Adipose tissue (tissue), 3 donors: ENCODE results near the gene FAM186B. TPM values are rescaled to one million over a fixed set of nuclear protein-coding genes. Genes with fewer than 3 reads are reported as not detected.

Source experiments
- H3K27ac ChIP-seq: one replicate; pipeline ENCODE4 v1.5.1; 2013; ENCODE audit warnings: low read depth, low read length
- WGBS, 3 donors: extraction: QIAGEN DNeasy Blood & Tissue Kit; methylation state at CpG; one replicate each; pipeline ENCODE4 v1.1.7; 2013; 5-methylcytosine and 5-hydroxymethylcytosine counted together
- polyA plus RNA-seq, 3 donors: library from polyadenylated mRNA; stranded (reverse); fragments of 200-250 nt; gene quantifications; one replicate each; pipeline ENCODE4 v1.2.3, GENCODE V29; 2013
- donor health status: healthy with polysubstance abuse.
- donor health status: Bipolar disorder and iron deficiency.
- donor health status: healthy.

The FAM186B gene
- polyA plus RNA-seq, 3 donors = 0.25 to 1.7 (median 0.67) TPM

DNA sequence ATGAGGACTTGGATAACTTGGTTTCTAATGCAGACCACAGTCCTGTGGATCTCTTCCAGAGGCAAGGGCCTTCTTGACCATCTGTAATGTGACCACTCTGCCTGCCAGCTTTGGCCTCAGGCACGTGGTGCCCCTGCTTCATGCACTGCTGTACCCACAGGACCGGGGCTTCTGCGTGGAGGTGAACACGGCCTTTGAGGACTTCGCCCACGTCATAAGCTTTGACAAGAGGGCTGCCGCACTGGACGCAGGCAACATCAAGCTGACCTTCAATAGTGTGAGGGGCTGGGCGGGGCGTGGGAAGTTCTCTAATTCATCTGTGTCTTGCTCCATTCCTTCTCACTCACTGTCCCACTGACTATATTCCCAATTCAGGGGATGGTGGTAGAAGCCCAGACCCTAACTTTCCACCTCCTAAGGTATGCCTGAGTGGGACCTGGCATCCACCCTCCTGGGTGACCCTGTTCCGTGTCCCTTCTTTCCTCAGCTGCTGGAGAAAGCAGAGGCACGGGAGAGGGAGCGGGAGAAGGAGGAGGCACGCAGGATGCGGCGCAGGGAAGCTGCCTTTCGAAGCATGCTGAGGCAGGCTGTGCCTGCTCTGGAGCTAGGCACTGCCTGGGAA, 36.4 kb upstream of the FAM186B start:
- 92% methylated on average over 16 to 17 of the region's 17 CpGs for WGBS, 3 donors
- no peak overlapping the region for H3K27ac ChIP-seq

DNA sequence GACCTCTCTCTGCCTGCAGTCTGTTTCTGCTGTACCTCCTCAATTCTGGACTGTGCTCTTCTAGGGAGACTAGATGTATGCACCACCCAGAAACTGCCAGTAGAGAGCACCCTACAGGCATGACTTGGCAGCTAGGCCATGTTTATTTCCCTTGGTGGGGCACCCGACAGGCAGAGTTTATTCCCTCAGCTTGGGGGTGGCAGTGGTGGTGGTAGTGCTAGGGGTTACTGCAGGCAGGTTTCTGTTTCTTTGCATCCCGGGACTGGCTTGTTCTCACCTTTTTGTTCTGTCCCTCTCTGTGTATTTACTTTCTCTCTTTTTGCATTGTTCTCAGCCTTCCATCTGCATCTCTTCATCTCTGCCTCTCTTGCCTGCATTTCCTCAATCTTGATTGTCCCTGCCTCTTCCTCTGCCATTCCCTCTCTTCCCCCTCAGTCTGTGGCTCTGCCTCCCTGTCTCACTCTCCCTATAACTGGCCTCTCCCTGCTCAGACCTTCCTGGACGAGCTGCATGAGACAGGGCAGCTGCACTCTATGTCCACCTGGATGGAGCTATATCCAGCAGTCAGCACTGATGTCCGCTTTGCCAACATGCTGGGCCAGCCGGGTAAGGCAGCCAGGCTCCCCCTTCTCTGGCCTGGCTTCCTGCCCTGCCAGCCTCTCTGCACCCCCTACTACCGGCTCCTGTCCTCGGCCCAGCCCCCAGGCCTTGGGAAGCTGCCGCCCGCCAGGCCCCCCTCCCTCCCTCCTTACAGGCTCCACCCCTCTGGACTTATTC, 31.7 kb upstream of the FAM186B start:
- WGBS, 3 donors = 23 to 43% (median 28%) methylated on average over 9 of the region's 9 CpGs
- H3K27ac ChIP-seq = no peak overlapping the region

DNA sequence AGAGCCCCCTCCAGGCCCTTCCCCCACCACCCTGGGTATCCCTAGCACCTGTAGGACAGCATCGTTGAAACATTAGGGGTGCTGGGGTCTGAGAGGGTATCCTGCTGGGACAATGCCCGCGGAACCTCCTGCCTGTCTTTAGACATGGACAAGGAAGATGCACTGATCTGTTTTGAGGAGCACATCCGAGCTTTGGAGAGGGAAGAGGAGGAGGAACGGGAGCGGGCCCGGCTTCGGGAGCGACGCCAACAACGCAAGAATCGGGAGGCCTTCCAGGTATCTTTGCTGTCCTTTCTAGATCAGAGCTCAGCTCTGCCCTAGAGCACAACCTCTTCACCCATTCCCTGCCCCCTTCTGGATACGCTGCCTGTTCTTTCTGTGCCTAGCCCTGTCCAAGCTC, 31.1 kb upstream of the FAM186B start:
- no peak overlapping the region for H3K27ac ChIP-seq

DNA sequence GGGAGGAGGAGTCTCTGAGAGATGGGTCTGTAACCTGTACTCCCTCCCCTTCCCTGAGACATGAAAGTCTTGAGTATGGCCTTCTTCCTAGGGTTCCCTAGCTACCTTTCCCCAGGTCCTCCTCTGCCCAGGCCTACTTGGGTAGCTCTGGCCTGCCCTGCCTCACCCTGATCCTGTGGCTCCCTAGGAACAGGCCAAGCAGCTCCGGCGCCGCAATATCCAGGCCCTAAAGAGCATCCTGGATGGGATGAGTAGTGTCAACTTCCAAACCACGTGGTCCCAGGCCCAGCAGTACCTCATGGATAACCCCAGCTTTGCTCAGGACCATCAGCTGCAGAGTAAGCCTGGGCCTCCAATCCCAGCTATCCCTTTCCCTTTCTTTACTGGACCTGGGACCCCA, 30.2 kb upstream of the FAM186B start:
- WGBS, 3 donors = 92 to 95% (median 92%) methylated on average over 4 of the region's 4 CpGs
- H3K27ac ChIP-seq = no peak overlapping the region

More for the DNA sequence above, 31.1 kb upstream of the FAM186B start:
- WGBS, 3 donors = 56 to 74% (median 67%) methylated on average over 13 of the region's 13 CpGs

DNA sequence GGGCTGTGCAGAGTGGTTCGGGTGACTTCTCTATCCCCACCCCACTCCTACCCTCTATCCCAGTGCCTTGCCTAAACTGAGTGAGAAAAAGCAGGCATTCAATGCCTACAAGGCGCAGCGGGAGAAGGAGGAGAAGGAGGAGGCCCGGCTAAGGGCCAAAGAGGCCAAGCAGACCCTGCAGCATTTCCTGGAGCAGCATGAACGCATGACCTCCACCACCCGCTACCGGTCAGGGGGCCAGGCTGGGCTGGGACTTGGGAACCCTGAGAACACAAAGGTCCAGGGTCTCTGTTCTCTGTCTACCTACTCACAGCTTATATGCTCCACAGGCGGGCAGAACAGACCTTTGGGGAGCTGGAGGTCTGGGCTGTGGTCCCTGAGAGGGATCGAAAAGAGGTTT, 29.6 kb upstream of the FAM186B start:
- WGBS, 3 donors = 83 to 87% (median 83%) methylated on average over 7 to 9 of the region's 9 CpGs
- H3K27ac ChIP-seq = no peak overlapping the region

DNA sequence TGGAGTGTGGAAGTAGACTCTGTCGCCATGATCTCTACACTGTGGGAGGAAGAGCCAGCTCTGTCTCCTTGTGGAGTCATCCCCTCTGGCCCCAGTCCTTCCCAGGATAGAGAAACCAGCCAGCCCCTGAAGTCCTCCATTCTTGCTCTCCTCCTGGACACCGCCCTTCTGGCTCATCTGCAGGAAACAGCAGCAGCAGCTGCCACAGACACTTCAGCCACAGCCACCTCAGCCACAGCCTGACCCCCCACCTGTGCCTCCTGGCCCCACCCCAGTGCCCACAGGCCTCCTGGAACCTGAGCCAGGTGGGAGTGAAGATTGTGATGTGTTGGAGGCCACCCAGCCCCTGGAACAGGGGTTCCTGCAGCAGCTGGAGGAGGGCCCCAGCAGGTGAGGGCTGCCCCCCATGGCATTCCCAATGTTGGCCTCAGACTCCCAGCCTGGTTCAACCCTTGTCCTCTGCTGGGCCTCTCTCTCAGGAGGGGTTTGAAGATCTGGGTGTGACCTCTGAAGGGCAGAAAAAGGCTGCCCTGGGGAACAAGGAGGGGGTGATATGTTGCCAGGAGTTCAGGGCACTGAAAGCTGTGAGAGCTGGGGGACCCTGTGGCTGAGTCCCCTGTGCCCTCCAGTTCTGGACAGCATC, 28.4 kb upstream of the FAM186B start:
- H3K27ac ChIP-seq = no peak overlapping the region
- 87 to 100% (median 92%) methylated on average over 2 of the region's 2 CpGs for WGBS, 3 donors

DNA sequence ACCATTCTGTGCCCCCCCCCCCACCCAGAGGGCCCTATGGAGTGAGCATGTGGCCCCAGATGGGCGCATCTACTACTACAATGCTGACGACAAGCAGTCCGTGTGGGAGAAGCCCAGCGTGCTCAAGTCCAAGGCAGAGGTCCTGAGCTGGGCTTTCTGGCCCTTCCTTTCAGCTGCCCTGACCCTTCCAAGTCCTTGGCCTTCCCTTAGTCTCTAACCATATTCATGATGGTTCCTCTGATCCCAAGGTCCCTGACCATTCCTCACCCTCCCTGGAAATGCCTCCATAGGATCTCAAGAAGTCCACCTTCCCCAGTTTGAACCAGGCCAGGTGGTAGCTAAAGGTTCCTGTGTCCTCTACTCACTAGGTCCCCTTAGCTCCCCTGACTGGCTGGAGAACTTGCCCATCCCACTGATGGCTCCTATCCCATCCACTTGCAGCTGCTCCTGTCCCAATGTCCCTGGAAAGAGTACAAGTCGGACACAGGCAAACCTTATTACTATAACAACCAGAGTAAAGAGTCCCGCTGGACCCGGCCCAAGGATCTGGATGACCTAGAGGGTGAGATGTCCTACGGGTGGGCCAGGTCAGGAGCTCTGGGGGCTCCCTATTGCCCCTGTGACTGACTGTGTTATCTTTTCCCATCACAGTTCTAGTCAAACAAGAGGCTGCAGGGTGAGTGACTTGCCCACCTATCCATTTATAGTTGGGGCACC, 27.7 kb upstream of the FAM186B start:
- 78 to 91% (median 89%) methylated on average over 8 of the region's 8 CpGs for WGBS, 3 donors
- no peak overlapping the region for H3K27ac ChIP-seq

DNA sequence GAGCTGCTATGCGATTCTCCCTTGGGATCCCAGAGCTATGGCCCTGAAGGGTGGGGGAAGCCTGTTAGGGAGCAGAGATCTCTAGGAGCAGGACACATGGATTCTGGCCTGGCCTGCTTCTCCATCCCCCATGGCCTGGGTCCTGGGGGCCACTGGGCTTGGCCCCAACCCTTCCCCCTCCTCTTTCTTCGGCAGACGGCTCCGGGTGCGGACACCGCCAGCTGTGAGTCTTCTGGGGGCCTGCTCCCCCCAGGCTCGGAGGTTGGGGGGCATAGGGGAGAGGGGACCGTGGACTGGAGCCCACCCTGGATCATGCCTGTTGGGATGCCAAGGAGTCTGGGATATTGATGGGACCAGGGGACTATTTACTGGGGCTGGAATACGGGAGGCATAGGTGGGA, 27.0 kb upstream of the FAM186B start:
- no peak overlapping the region for H3K27ac ChIP-seq
- WGBS, 3 donors = 92 to 95% (median 93%) methylated on average over 6 to 9 of the region's 9 CpGs

DNA sequence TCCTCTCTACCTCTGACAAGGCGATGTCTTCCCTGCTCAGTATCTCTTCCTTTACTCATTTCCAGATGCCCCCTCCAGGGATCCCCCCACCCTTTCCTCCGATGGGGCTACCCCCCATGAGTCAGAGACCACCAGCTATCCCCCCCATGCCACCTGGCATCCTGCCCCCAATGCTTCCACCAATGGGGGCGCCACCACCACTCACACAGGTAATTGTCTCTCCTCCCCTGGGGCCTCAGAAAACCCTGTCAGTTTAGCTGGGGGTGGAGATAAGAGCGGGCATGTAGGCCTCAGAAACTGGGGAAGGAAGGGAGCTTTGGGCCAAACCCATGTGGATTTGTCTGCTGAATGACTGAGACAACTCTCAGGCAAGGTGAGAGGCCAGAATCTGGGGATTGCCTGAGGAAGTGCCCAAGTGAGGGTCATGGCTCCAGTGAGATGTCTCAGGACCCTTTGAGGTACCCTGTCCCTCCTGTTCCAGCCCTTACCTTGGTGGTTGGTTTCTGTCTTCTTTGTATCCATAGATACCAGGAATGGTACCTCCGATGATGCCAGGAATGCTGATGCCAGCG, 26.0 kb upstream of the FAM186B start:
- no peak overlapping the region for H3K27ac ChIP-seq
- 89 to 91% (median 91%) methylated on average over 6 of the region's 6 CpGs for WGBS, 3 donors

DNA sequence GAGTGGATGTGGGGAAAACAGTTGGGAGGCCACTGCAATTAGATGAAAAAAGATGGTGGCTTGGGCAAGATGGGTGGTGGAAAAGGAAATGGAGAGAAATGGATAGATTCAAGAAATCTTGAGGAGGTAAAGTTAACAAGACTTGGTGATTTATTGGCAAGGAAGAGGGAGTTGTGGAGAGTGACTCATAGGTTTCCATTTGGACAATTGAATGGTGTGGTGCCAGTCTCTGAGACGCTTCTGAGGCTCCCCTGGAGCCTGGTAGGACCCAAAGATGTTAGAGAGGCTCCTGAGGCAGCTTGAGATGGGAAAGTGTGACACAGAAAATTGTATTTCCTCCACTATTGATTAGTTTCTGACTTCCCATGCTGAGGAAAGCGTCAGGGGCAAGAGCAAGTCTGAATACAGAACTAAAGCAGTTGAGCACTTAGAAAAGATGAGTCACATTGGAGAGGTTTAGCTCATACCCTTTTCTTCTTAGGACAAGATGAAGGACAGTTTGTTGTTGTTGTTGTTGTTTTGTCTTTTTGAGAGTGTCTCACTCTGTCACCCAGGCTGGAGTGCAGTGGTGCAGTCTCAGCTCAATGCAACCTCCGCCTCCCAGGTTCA, 22.4 kb upstream of the FAM186B start:
- H3K27ac ChIP-seq = no peak overlapping the region
- 84 to 91% (median 88%) methylated on average over 3 of the region's 3 CpGs for WGBS, 3 donors

DNA sequence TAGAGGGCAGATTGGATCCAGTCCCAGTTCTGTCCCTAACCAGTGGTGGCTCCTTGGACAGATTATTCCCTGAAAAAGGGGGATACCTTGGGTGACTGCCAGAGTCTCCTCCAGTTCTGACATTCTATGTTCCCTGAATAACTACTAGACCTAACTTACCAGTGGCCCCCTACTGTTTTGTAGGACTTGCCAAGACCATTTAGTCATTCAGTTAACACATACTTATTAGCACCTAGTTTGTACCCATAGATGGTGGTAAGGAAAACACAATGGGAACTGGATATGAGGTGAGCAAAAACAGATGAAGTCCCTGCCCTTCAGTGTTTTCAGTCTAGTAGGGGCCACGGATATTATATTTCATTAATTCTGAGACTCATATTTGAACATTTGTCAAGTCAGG, 21.4 kb upstream of the FAM186B start:
- no peak overlapping the region for H3K27ac ChIP-seq
- WGBS, 3 donors = 87 to 92% (median 87%) methylated on average over 1 of the region's 1 CpG

DNA sequence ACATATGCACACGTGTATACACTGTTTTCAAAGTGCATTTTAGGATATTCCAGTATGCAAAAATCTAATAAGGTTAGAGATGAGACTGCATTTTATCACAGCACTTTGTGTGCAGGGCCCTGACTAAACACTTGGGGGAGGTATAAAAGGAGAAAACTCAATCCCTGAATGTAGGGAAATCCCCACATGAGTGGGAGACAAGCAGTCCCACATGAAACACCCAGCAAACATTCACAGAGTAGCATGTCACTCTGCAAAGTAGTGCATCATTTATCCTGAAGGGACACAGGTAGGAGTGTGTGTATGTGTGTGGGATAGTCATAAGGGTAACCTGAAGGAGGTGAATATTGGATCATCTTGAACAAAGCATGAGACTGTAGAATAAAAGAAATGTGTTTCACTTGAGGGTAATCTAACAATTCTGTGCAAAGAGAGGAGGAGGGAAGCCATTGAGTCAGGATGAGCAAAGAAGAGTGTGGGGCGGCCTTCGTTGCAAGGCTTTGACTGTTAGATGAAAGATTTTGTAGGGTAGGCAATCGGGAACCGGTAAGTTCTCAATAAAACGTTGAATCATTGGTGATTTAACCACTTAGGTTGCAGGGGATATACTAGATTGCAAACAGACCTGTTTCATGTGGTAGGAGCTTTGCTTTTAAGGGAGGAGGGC, 20.9 kb upstream of the FAM186B start:
- 74 to 78% (median 75%) methylated on average over 6 of the region's 6 CpGs for WGBS, 3 donors
- H3K27ac ChIP-seq = no peak overlapping the region

DNA sequence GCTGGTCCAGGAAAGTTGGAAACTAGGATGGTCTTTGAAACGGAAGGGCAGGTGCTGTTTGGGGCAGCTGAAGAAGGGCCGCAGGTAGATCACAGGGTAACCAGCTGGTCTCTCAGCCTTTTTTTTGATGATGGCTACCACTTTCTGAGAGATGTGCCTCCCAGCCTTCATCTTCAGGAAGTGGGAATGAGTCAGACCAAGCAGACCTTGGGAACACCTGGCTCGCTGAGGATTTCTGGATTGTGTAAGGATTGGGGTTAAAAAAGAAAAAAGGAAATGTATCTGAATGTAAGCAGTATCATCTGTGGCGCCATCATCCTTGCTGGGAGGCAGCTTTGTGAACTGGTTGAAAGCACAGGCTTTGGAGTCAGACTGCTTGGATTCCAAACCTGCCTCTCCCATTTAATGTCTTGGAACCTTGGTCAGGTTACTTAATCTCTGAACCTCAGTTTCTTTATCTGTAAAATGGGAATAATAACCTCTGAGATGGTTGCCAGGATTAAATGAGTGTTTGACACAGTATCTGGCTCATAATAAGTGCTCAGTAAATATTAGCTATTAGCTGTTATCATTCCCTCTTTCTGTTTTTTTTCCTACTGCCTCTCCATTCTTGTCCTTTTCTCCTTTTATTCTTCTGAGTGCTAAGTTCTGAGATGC, 19.6 kb upstream of the FAM186B start:
- H3K27ac ChIP-seq = no peak overlapping the region

DNA sequence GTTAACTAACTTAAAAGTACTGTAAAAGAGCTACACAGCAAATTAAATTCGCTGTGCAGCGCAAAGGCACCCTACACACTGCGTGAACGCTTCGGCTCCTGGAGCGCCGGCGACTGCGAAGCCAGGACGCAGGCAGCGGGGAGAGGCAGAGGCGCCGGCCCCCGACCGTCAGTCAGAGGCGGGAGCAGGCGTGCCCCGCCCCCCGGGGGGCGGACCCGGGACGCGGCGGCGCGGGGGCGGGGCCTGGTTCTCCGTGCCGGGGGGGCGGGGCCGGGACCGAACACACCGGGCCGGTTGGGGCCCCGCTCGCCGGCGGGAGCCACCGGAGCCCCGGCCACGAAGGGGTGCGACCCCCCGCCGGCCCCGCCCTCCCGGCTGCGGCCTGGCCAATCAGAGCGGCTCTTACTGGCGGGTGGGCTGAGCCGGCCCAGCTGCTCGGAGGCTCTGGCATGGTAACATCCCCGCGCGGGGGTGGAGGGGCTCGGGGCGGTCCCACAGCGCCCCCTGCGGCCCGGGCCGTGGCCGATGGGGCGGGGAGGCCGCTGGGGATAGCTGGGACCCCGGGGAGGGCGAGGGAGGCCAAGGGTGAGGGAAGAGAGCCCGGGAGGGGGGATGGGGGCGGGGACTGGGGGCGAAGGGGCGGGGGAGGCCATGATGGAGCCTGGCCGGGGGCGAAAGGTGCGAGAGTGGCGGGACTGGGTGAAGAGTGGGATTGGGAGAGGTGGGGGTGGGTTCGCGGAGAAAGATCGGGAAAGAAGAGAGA, 17.9 kb upstream of the FAM186B start, which contains the start of gene PRPF40B:
Gene PRPF40B, plus strand, starts transcription at position 420 of the 763 bp plus-strand sequence. Its CDS starts 30 bp downstream, at position 450.
- 1% methylated on average over 47 to 76 of the region's 76 CpGs for WGBS, 3 donors

More for the DNA sequence above, 19.6 kb upstream of the FAM186B start:
- 53 to 55% (median 54%) methylated on average over 4 of the region's 4 CpGs for WGBS, 3 donors

DNA sequence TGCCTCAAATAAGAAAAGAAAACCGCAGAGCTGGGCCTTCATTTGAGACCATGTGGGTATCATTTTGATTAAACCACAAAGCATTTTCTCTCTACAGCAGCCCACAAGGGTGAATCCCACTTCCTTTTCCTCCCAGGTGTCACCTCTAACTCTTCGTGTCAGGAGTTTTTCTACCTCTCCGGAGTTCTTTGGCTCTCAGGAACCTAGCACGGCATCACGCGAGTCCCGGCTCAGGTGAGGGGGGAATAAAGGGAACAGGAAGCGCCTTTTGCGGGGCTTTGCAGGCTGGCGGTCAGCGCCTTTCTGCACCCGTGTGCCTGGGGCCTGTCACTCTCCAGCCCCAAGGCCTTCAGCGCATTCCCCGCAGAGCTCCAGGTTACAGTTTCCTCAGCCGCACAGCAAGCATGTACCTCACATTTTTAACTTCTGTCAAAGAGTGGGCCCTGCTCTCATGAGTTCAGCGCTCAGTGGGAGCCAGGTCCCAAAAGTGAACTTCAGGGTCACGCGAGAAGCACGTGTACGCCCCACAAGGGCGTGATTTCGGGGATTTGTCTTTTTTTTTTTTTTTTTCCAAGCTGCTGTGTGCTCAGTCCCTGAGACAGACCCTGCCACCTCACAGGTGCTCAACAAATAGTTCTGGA, 17.2 kb upstream of the FAM186B start:
- 0 to 3% (median 1%) methylated on average over 22 of the region's 22 CpGs for WGBS, 3 donors

More for the DNA sequence above, 17.9 kb upstream of the FAM186B start, which contains the start of gene PRPF40B:
- H3K27ac ChIP-seq = no peak within 1 kb of the TSS

More for the DNA sequence above, 17.2 kb upstream of the FAM186B start:
- H3K27ac ChIP-seq = no peak overlapping the region
